ENCODE results near the gene KLF13. TPM values are rescaled to one million over a fixed set of nuclear protein-coding genes. Genes with fewer than 3 reads are reported as not detected.

The KLF13 gene
- total and polyA plus RNA-seq, 4 donors, result 38.3 to 157 (median 55.2) TPM

- DNase-seq, result no peak
- no peak for ATAC-seq (ENCODE audit: insufficient read depth, low FRiP score)
- H3K36me3 ChIP-seq (ENCODE audit: control insufficient read depth in 4 of 4, insufficient read depth in 4 of 4, low read length in 4 of 4), result no peaks in the 10 kb centered on the region
- H3K9ac ChIP-seq (ENCODE audit: insufficient read depth in 1 of 2, low read length in 2 of 2), result no peak overlapping the region
- H3K27ac ChIP-seq (ENCODE audit: low read depth in 1 of 2, low read length in 1 of 2), result no peak overlapping the region
- H3K9me3 ChIP-seq (ENCODE audit: control insufficient read depth in 4 of 4, insufficient read depth in 3 of 4, low read length in 3 of 4), result no peaks in the 10 kb centered on the region
- 89 to 93% methylated on average over 11 of the region's 11 CpGs for WGBS, 2 donors
- peaks cover 0 to 20% (median 5%) of the 10 kb centered on the region in 5 donors for H3K4me1 ChIP-seq (ENCODE audit: control insufficient read depth in 5 of 5, insufficient read depth in 5 of 5, low read length in 5 of 5)
- no peak for TF ChIP-seq CTCF (IDR thresholded peaks at IDR 0.05; ENCODE audit: control extremely low read depth, extremely low read depth)
- no peak overlapping the region for H3K4me3 ChIP-seq
- H3K27me3 ChIP-seq (ENCODE audit: control insufficient read depth in 3 of 3, insufficient read depth in 3 of 3, low read length in 2 of 3), result no peaks in the 10 kb centered on the region
These were observed 27.9 kb upstream of the KLF13 start for GRCh38 chr15:31298707-31299172.

- ATAC-seq (ENCODE audit: insufficient read depth, low FRiP score), result no peak
- H3K9me3 ChIP-seq (ENCODE audit: control insufficient read depth in 4 of 4, insufficient read depth in 3 of 4, low read length in 3 of 4), result no peaks in the 10 kb centered on the region
- no peak overlapping the region for H3K27ac ChIP-seq (ENCODE audit: low read depth in 1 of 2, low read length in 1 of 2)
- no peak for DNase-seq
- H3K36me3 ChIP-seq (ENCODE audit: control insufficient read depth in 4 of 4, insufficient read depth in 4 of 4, low read length in 4 of 4), result no peaks in the 10 kb centered on the region
- H3K9ac ChIP-seq (ENCODE audit: insufficient read depth in 1 of 2, low read length in 2 of 2), result no peak overlapping the region
- TF ChIP-seq CTCF (IDR thresholded peaks at IDR 0.05; ENCODE audit: control extremely low read depth, extremely low read depth), result no peak
- H3K4me1 ChIP-seq (ENCODE audit: control insufficient read depth in 5 of 5, insufficient read depth in 5 of 5, low read length in 5 of 5), result peaks cover 0 to 21% (median 5%) of the 10 kb centered on the region in 5 donors
- no peak overlapping the region for H3K4me3 ChIP-seq
- WGBS, 2 donors, result 69 to 71% methylated on average over 10 of the region's 10 CpGs
- H3K27me3 ChIP-seq (ENCODE audit: control insufficient read depth in 3 of 3, insufficient read depth in 3 of 3, low read length in 2 of 3), result no peaks in the 10 kb centered on the region
These were observed 26.4 kb upstream of the KLF13 start for GRCh38 chr15:31300208-31300661.

- WGBS, 2 donors, result 73 to 78% methylated on average over 16 of the region's 16 CpGs
- DNase-seq, result no peak
- no peak overlapping the region for H3K27ac ChIP-seq (ENCODE audit: low read depth in 1 of 2, low read length in 1 of 2)
These were observed 25.5 kb upstream of the KLF13 start for GRCh38 chr15:31300981-31301672.

More at GRCh38 chr15:31300981-31301672, 25.5 kb upstream of the KLF13 start:
- no peak for TF ChIP-seq CTCF (IDR thresholded peaks at IDR 0.05; ENCODE audit: control extremely low read depth, extremely low read depth)
- H3K27me3 ChIP-seq (ENCODE audit: control insufficient read depth in 3 of 3, insufficient read depth in 3 of 3, low read length in 2 of 3), result no peaks in the 10 kb centered on the region
- no peak overlapping the region for H3K4me3 ChIP-seq
- no peak overlapping the region for H3K9ac ChIP-seq (ENCODE audit: insufficient read depth in 1 of 2, low read length in 2 of 2)
- peaks cover 0 to 21% (median 5%) of the 10 kb centered on the region in 5 donors for H3K4me1 ChIP-seq (ENCODE audit: control insufficient read depth in 5 of 5, insufficient read depth in 5 of 5, low read length in 5 of 5)
- H3K36me3 ChIP-seq (ENCODE audit: control insufficient read depth in 4 of 4, insufficient read depth in 4 of 4, low read length in 4 of 4), result no peaks in the 10 kb centered on the region
- ATAC-seq (ENCODE audit: insufficient read depth, low FRiP score), result no peak
- no peaks in the 10 kb centered on the region for H3K9me3 ChIP-seq (ENCODE audit: control insufficient read depth in 4 of 4, insufficient read depth in 3 of 4, low read length in 3 of 4)
